WTC11 (cell line): ENCODE data around the gene HSPA12A. TPM values are rescaled to one million over a fixed set of nuclear protein-coding genes. Genes with fewer than 3 reads are reported as not detected.

ENCODE experiments used
- ATAC-seq: fragments of 200-7000 bp; cut with Tn5 transposase; 2 replicates; pipeline ENCODE4 v1.10.0; 2021; ENCODE audit warnings: mild to moderate bottlenecking, moderate library complexity
- CTCF ChIA-PET: fragments of 300-600 bp; sonication (Branson Sonifier 250); formaldehyde crosslinking; loops from one replicate; lab custom pipeline; 2021; ENCODE audit warnings: antibody characterized with exemption; lab: Charles Lee
- POLR2A ChIA-PET: fragments of 350-600 bp; sonication (Branson Sonifier 250); formaldehyde crosslinking; loops from one replicate; lab custom pipeline; 2021; ENCODE audit warnings: antibody characterized with exemption; lab: Charles Lee
- DNase-seq: peaks from one replicate; pipeline ENCODE4 v3.0.0; 2021; ENCODE audit warnings: low spot score
- H3K27ac Mint-ChIP-seq: 2 replicates; pipeline ENCODE4 v1.8.0; 2021; ENCODE audit warnings: mixed read lengths
- H3K27me3 Mint-ChIP-seq: 2 replicates; pipeline ENCODE4 v1.8.0; 2021; ENCODE audit warnings: low read depth, mild to moderate bottlenecking, moderate library complexity, mixed read lengths
- H3K36me3 Mint-ChIP-seq: 2 replicates; pipeline ENCODE4 v1.8.0; 2021; ENCODE audit warnings: mixed read lengths
- H3K4me1 Mint-ChIP-seq: 2 replicates; pipeline ENCODE4 v1.8.0; 2022; ENCODE audit warnings: mixed read lengths
- H3K4me3 Mint-ChIP-seq: 2 replicates; pipeline ENCODE4 v1.8.0; 2021; ENCODE audit warnings: mild to moderate bottlenecking, moderate library complexity, mixed read lengths
- H3K9me3 Mint-ChIP-seq: 2 replicates; pipeline ENCODE4 v1.8.0; 2021; ENCODE audit warnings: mixed read lengths
- AR ChIP-seq: fragments of 250-450 bp; sonication (Bioruptor Pico); IDR thresholded peaks from 2 replicates; pipeline ENCODE4 v1.9.0; 2021; ENCODE audit warnings: mild to moderate bottlenecking
- ARID4B ChIP-seq: sonication (generic); formaldehyde crosslinking; IDR thresholded peaks from 2 replicates; pipeline ENCODE4 v1.8.0; 2023; ENCODE audit warnings: missing genetic modification reagents, mild to moderate bottlenecking, borderline replicate concordance
- CREM ChIP-seq: sonication (generic); formaldehyde crosslinking; IDR thresholded peaks from 2 replicates; pipeline ENCODE4 v1.8.1; 2022; ENCODE audit warnings: mild to moderate bottlenecking, missing genetic modification reagents, moderate library complexity
- CTCF ChIP-seq: fragments of 200-600 bp; IDR thresholded peaks from 2 replicates; pipeline ENCODE4 v1.8.0; 2022; ENCODE audit warnings: antibody characterized with exemption
- E2F1 ChIP-seq: sonication (generic); formaldehyde crosslinking; IDR thresholded peaks from 2 replicates; pipeline ENCODE4 v1.8.0; 2022; ENCODE audit warnings: mild to moderate bottlenecking, missing genetic modification reagents
- E2F5 ChIP-seq: sonication (generic); formaldehyde crosslinking; IDR thresholded peaks from 2 replicates; pipeline ENCODE4 v1.8.1; 2022; ENCODE audit warnings: mild to moderate bottlenecking, moderate library complexity, missing genetic modification reagents
- ELF4 ChIP-seq: sonication (generic); formaldehyde crosslinking; IDR thresholded peaks from 2 replicates; pipeline ENCODE4 v1.8.1; 2022; ENCODE audit warnings: low read depth, mild to moderate bottlenecking, moderate library complexity, missing genetic modification reagents
- ETV6 ChIP-seq: sonication (generic); formaldehyde crosslinking; IDR thresholded peaks from 2 replicates; pipeline ENCODE4 v1.8.1; 2022; ENCODE audit warnings: mild to moderate bottlenecking, missing genetic modification reagents
- FOXK1 ChIP-seq: sonication (generic); formaldehyde crosslinking; IDR thresholded peaks from 2 replicates; pipeline ENCODE4 v1.8.0; 2022; ENCODE audit warnings: mild to moderate bottlenecking, moderate library complexity, missing genetic modification reagents
- GABPB1 ChIP-seq: sonication (generic); formaldehyde crosslinking; IDR thresholded peaks from 2 replicates; pipeline ENCODE4 v1.8.1; 2023; ENCODE audit warnings: mild to moderate bottlenecking, missing genetic modification reagents
- HMGA2 ChIP-seq: fragments of 250-450 bp; sonication (Bioruptor Pico); IDR thresholded peaks from 2 replicates; pipeline ENCODE4 v1.4.0; 2021; ENCODE audit warnings: mild to moderate bottlenecking, moderate library complexity
- JAZF1 ChIP-seq: fragments of 250-450 bp; sonication (Bioruptor Pico); IDR thresholded peaks from 2 replicates; pipeline ENCODE4 v1.9.0; 2021; ENCODE audit warnings: moderate library complexity, mild to moderate bottlenecking, inconsistent platforms
- NR1H2 ChIP-seq: sonication (generic); formaldehyde crosslinking; IDR thresholded peaks from 2 replicates; pipeline ENCODE4 v1.9.0; 2021; ENCODE audit warnings: mild to moderate bottlenecking, moderate library complexity, missing genetic modification reagents
- NR3C1 ChIP-seq: sonication (generic); formaldehyde crosslinking; conservative IDR thresholded peaks from 2 replicates; pipeline ENCODE4 v1.8.1; 2023; ENCODE audit warnings: low read depth, mild to moderate bottlenecking, missing genetic modification reagents
- SMAD3 ChIP-seq: sonication (generic); formaldehyde crosslinking; IDR thresholded peaks from 2 replicates; pipeline ENCODE4 v1.8.0; 2022; ENCODE audit warnings: missing genetic modification reagents, mild to moderate bottlenecking, borderline replicate concordance
- SP1 ChIP-seq: sonication (generic); formaldehyde crosslinking; conservative IDR thresholded peaks from 2 replicates; pipeline ENCODE4 v1.8.1; 2022; ENCODE audit warnings: missing genetic modification reagents
- TCF7 ChIP-seq: sonication (generic); formaldehyde crosslinking; IDR thresholded peaks from 2 replicates; pipeline ENCODE4 v1.8.0; 2022; ENCODE audit warnings: mild to moderate bottlenecking, low read depth, missing genetic modification reagents, moderate library complexity
- ZNF138 ChIP-seq: sonication (generic); formaldehyde crosslinking; conservative IDR thresholded peaks from 2 replicates; pipeline ENCODE4 v1.8.1; 2022; ENCODE audit warnings: mild to moderate bottlenecking, moderate library complexity, missing genetic modification reagents
- ZNF532 ChIP-seq: fragments of 250-450 bp; sonication (Bioruptor Pico); IDR thresholded peaks from 2 replicates; pipeline ENCODE4 v1.9.0; 2021; ENCODE audit warnings: mild to moderate bottlenecking, borderline replicate concordance
- total RNA-seq: library from RNA; stranded (reverse); gene quantifications from 3 replicates; pipeline ENCODE4 v1.2.3, GENCODE V29; 2021

Gene HSPA12A
- total RNA-seq, 1 experiment from 2014 or later = 7.2 TPM

- TF ChIP-seq ZNF532 (CRISPR knock-in tag) = no peak
- no peak for TF ChIP-seq SMAD3
- no peak for TF ChIP-seq ZNF138 (CRISPR knock-in tag)
- TF ChIP-seq ETV6 (CRISPR knock-in tag) = no peak
- no peak for TF ChIP-seq ELF4 (CRISPR knock-in tag)
- TF ChIP-seq GABPB1 (CRISPR knock-in tag) = no peak
- no peak for TF ChIP-seq FOXK1 (CRISPR knock-in tag)
- no peak for TF ChIP-seq TCF7 (CRISPR knock-in tag)
Measured at GRCh38 chr10:116763440-116763839, 21.1 kb upstream of the HSPA12A start (continued).

- H3K27ac Mint-ChIP-seq = no peak overlapping the region
- ATAC-seq (no peak), DNase-seq (no peak)
- ChIA-PET CTCF (no interaction called here), POLR2A (no interaction called here)
- H3K9me3 Mint-ChIP-seq = peaks cover 41% of the 10 kb centered on the region
- H3K36me3 Mint-ChIP-seq = peaks cover 11% of the 10 kb centered on the region; the same call in 1 of the 2 replicates
- H3K4me1 Mint-ChIP-seq = peaks cover 5% of the 10 kb centered on the region
- H3K27me3 Mint-ChIP-seq = peaks cover 3% of the 10 kb centered on the region; the same call in 1 of the 2 replicates
- no peak overlapping the region for H3K4me3 Mint-ChIP-seq
- TF ChIP-seq CREM (CRISPR knock-in tag) = no peak
- no peak for TF ChIP-seq JAZF1
- no peak for TF ChIP-seq E2F1 (CRISPR knock-in tag)
- no peak for TF ChIP-seq E2F5 (CRISPR knock-in tag)
- TF ChIP-seq NR3C1 (CRISPR knock-in tag) = no peak
- no peak for TF ChIP-seq NR1H2 (CRISPR knock-in tag)
- no peak for TF ChIP-seq HMGA2 (CRISPR knock-in tag)
Measured at GRCh38 chr10:116761883-116762282, 19.5 kb upstream of the HSPA12A start.

- H3K9me3 Mint-ChIP-seq = peaks cover 39% of the 10 kb centered on the region
- ATAC-seq = no peak
- peaks cover 10% of the 10 kb centered on the region; the same call in 1 of the 2 replicates for H3K36me3 Mint-ChIP-seq
- H3K27me3 Mint-ChIP-seq = peaks cover 3% of the 10 kb centered on the region; the same call in 1 of the 2 replicates
- CTCF ChIA-PET = no interaction called here
- H3K27ac Mint-ChIP-seq = no peak overlapping the region
- DNase-seq = no peak
- no peak overlapping the region for H3K4me3 Mint-ChIP-seq
- H3K4me1 Mint-ChIP-seq = peaks cover 5% of the 10 kb centered on the region
- POLR2A ChIA-PET = no interaction called here
- TF ChIP-seq CTCF (no peak), NR3C1 (CRISPR knock-in tag) (no peak), AR (no peak), SP1 (no peak), ARID4B (CRISPR knock-in tag) (no peak)
Measured at GRCh38 chr10:116760919-116761318, 18.6 kb upstream of the HSPA12A start.
